WTC11 (cell line): ENCODE measurements around the gene ACSS2.

Source experiments
- JUN ChIP-seq: sonication (generic); formaldehyde crosslinking; IDR thresholded peaks from 2 replicates; pipeline ENCODE4 v1.8.0; 2023; ENCODE audit warnings: mild to moderate bottlenecking, missing genetic modification reagents
- NR3C1 ChIP-seq: sonication (generic); formaldehyde crosslinking; conservative IDR thresholded peaks from 2 replicates; pipeline ENCODE4 v1.8.1; 2023; ENCODE audit warnings: low read depth, mild to moderate bottlenecking, missing genetic modification reagents
- TF ChIP-seq, protein P1 (sequence below): sonication (generic); formaldehyde crosslinking; conservative IDR thresholded peaks from 2 replicates; pipeline ENCODE4 v1.8.1; 2022; ENCODE audit warnings: mild to moderate bottlenecking, missing genetic modification reagents
- TF ChIP-seq, protein P2 (sequence below): fragments of 200-600 bp; IDR thresholded peaks from 2 replicates; pipeline ENCODE4 v1.8.0; 2022; ENCODE audit warnings: antibody characterized with exemption
- TF ChIP-seq, protein P3 (sequence below): sonication (generic); formaldehyde crosslinking; IDR thresholded peaks from 2 replicates; pipeline ENCODE4 v1.8.0; 2022; ENCODE audit warnings: mild to moderate bottlenecking, missing genetic modification reagents
- TF ChIP-seq, protein P4 (sequence below): sonication (generic); formaldehyde crosslinking; IDR thresholded peaks from 2 replicates; pipeline ENCODE4 v1.8.1; 2023; ENCODE audit warnings: mild to moderate bottlenecking, missing genetic modification reagents
- TF ChIP-seq, protein P5 (sequence below): sonication (generic); formaldehyde crosslinking; IDR thresholded peaks from 2 replicates; pipeline ENCODE4 v1.8.1; 2022; ENCODE audit warnings: mild to moderate bottlenecking, missing genetic modification reagents, moderate library complexity, borderline replicate concordance

DNA sequence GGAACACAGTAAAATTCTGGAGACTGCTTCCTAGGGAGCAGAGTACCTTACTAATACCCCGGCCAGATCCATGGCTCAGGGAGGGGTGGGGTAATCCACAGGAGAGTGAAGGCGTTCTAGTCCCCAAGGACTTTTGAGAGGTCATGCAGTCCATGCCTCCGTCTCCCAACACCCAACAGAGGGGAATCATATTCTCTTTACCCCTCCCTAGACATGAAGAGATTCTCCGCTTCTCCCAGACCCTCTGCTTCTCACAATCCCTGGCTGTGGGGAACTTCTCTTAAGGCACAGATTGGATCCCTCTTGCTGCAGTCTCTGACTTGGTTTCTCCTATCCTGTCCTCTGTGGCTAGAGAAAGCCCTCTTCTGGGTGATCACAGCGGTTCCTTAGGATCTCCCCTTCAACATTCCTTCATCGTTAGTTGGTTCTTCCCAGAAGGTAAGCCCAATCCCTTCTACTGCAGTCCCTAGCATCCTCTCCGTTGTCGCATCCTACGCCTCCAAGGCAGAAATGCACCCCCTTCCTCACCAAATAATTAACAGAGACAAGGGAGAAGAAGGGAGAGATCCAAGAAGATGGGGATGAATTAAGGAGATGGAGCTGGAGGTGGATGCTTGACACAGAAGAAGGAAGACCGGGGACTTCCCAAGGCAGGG, 4.3 kb upstream of the ACSS2 start:
- TF ChIP-seq, protein P1, sequence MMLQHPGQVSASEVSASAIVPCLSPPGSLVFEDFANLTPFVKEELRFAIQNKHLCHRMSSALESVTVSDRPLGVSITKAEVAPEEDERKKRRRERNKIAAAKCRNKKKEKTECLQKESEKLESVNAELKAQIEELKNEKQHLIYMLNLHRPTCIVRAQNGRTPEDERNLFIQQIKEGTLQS (CRISPR knock-in tag), result no peak
- TF ChIP-seq, protein P2, sequence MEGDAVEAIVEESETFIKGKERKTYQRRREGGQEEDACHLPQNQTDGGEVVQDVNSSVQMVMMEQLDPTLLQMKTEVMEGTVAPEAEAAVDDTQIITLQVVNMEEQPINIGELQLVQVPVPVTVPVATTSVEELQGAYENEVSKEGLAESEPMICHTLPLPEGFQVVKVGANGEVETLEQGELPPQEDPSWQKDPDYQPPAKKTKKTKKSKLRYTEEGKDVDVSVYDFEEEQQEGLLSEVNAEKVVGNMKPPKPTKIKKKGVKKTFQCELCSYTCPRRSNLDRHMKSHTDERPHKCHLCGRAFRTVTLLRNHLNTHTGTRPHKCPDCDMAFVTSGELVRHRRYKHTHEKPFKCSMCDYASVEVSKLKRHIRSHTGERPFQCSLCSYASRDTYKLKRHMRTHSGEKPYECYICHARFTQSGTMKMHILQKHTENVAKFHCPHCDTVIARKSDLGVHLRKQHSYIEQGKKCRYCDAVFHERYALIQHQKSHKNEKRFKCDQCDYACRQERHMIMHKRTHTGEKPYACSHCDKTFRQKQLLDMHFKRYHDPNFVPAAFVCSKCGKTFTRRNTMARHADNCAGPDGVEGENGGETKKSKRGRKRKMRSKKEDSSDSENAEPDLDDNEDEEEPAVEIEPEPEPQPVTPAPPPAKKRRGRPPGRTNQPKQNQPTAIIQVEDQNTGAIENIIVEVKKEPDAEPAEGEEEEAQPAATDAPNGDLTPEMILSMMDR, result no peak
- TF ChIP-seq, protein P3, sequence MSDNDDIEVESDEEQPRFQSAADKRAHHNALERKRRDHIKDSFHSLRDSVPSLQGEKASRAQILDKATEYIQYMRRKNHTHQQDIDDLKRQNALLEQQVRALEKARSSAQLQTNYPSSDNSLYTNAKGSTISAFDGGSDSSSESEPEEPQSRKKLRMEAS (CRISPR knock-in tag), result no peak
- TF ChIP-seq, protein P4, sequence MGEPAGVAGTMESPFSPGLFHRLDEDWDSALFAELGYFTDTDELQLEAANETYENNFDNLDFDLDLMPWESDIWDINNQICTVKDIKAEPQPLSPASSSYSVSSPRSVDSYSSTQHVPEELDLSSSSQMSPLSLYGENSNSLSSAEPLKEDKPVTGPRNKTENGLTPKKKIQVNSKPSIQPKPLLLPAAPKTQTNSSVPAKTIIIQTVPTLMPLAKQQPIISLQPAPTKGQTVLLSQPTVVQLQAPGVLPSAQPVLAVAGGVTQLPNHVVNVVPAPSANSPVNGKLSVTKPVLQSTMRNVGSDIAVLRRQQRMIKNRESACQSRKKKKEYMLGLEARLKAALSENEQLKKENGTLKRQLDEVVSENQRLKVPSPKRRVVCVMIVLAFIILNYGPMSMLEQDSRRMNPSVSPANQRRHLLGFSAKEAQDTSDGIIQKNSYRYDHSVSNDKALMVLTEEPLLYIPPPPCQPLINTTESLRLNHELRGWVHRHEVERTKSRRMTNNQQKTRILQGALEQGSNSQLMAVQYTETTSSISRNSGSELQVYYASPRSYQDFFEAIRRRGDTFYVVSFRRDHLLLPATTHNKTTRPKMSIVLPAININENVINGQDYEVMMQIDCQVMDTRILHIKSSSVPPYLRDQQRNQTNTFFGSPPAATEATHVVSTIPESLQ (CRISPR knock-in tag), result no peak
- TF ChIP-seq, protein P5, sequence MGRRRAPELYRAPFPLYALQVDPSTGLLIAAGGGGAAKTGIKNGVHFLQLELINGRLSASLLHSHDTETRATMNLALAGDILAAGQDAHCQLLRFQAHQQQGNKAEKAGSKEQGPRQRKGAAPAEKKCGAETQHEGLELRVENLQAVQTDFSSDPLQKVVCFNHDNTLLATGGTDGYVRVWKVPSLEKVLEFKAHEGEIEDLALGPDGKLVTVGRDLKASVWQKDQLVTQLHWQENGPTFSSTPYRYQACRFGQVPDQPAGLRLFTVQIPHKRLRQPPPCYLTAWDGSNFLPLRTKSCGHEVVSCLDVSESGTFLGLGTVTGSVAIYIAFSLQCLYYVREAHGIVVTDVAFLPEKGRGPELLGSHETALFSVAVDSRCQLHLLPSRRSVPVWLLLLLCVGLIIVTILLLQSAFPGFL (CRISPR knock-in tag), result no peak
- no peak for TF ChIP-seq NR3C1
- no peak for TF ChIP-seq JUN (CRISPR knock-in tag)
